Measurements from ENCODE around the gene ST7L.
A peak's percentile ranks its signal among the peaks of the same experiment; 100 is the strongest.

ST7L gene

GRCh38 chr1:112614460-112615065 lies 4.4 kb downstream of the ST7L start:
- DNase-seq: peak; percentile 60

DNA sequence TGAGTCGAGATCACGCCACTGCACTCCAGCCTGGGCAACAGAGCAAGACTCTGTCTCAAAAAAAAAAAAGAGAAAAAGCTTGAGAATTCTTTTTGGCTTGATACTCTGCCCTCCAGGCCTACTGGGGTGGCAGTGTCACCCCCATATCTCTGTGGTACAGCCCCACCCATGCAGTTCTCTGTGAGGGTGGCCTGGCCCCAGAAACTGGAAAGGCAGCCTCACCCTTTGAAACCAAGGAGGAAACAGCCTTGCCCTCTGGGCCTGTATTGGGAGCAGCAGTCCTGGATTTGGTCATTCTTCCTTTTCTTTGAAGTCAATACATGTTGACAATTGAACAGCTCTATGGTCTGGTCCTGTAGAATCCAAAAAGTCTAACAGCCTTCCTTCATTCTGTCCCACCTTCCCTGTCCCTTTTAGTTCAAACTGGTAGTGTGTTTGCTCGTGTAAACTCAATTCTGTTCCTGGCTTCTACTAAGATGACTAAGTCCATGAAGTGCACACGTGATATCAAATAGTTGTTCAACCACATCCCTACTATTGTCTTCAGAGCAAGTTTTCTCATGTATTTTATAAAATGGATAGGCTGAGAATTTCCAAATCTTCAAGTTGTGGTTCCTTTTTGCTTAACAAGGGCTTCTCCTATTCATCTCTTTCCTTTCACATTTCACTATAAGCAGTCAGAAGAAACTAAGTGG lies 13.2 kb downstream of the ST7L start:
- DNase-seq: peak; percentile 5

DNA sequence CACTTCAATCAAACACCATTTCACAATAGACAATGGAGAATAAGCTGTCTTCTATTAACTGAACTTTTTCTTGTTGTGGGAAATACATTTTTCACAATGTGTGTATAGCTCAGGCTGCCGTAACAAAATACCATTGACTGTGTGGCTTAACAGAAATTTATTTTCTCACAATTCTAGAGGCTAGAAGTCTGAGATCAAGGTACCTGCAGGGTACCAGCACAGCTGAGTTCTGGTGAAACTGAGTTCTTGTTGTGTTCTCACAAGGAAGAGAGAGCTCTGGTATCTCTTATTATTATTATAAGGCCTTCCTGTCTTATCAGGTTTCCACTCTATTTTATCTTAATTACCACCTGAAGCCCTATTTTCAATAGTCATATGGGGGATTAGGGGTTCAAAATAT lies 15.4 kb downstream of the ST7L start:
- no peak for DNase-seq

GRCh38 chr1:112603012-112603411 lies 15.9 kb downstream of the ST7L start:
- DNase-seq: no peak

DNA sequence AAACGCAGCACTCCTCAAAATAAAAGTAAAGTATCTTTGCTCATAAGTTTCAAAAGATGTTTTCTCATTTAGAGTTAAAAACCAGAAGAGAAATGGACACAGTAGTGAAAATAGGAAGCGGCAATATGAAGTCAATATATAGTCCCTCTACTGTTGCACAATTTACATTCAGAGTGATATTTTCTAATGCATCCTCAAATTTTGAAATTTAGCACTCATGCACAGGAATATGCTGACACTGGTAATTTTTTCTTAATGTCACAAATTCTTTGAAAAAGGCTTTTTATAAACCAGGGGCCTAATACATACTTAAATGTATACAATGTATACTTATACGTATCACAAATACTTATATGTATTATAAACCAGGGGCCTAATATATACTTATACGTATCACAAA lies 19.5 kb downstream of the ST7L start:
- DNase-seq: no peak

- DNase-seq: no peak
These were observed 24.6 kb downstream of the ST7L start for GRCh38 chr1:112594208-112594876.

GRCh38 chr1:112589766-112590165 lies 29.2 kb downstream of the ST7L start:
- no peak for DNase-seq

- DNase-seq: no peak
These were observed 35.6 kb downstream of the ST7L start for GRCh38 chr1:112583366-112583765.

GRCh38 chr1:112581586-112582192 lies 37.3 kb downstream of the ST7L start:
- no peak for DNase-seq

GRCh38 chr1:112579801-112580510 lies 39.0 kb downstream of the ST7L start:
- DNase-seq: no peak

DNA sequence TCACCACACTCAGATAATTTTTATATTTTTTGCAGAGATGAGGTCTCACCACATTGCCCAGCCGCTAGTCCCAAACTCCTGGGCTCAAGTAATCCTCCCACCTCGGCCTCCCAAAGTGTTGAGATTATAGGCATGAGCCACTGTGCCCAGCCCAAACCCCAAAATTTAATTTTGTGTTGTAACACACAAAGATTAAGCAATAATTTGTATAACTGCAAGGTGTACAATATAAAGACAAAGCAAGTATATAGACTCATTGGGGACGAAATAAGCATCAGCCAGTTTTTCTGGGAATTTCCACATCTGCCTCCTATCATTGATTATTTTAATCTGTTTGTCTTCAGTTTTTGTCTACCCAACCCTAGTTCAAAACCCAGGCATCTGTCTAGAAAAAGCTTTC lies 42.7 kb downstream of the ST7L start:
- DNase-seq: no peak

GRCh38 chr1:112575154-112575804 lies 43.7 kb downstream of the ST7L start:
- peak; percentile 93 for DNase-seq

GRCh38 chr1:112565800-112566199 lies 53.1 kb downstream of the ST7L start:
- no peak for DNase-seq

- no peak for DNase-seq
These were observed 54.9 kb downstream of the ST7L start for GRCh38 chr1:112564081-112564480.

- DNase-seq: no peak
These were observed 55.6 kb downstream of the ST7L start for GRCh38 chr1:112563341-112563740.

DNA sequence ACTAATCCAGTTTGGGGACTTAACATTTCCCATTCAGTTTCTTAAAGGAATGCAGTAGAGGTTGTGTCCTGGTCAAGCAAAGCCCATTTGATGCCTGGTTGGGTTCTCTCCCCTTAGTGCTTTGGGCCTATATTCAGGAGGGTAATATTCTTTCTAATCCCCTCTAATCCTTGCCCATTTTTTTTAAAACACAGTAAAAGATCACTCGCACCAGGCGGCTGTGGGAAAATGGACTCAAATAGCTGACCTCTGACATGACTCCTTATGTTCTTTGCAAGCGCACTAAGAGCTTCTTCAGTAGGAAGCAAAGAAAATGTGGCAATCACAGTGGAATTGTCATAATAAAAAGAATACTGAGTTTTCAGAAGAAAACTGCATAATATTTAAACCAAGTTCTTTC lies 60.3 kb downstream of the ST7L start:
- DNase-seq: no peak

DNA sequence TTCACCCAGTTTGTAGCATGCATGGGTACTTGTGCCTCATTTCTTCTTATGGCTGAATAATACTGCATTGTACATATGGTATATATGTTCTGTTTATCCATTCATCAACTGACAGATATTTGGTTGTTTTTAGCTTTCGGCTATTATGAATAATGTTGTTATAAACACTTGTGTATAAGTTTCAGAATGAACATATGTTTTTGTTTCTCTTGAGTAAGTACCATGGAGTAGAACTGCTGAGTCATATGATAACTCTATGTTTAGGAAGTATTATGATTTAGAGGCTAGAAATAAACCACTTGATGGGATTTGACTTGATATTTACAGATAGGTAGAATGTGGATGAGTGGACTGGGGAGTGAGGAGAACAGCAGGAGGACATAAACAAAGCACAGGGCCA lies 61.6 kb downstream of the ST7L start:
- DNase-seq: no peak

DNA sequence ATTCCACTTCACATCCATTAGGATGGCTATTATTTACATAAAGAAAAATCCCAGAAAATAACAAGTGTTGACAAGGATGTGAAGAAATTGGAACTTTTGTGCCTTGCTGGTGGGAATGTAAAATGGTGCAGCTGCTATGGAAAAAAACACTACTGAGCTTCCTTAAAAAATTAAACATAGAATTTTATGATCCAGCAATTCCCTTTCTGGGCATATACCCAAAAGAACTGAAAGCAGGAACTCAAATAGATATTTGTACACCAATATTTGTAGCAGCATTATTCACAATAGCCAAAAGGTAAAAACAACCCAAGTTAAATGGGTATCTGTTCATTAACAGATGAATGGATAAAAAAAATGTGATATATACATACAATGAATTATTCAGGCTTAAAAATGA lies 64.5 kb downstream of the ST7L start:
- DNase-seq: no peak

- DNase-seq: no peak
These were observed 69.4 kb downstream of the ST7L start for GRCh38 chr1:112549590-112549989.

DNA sequence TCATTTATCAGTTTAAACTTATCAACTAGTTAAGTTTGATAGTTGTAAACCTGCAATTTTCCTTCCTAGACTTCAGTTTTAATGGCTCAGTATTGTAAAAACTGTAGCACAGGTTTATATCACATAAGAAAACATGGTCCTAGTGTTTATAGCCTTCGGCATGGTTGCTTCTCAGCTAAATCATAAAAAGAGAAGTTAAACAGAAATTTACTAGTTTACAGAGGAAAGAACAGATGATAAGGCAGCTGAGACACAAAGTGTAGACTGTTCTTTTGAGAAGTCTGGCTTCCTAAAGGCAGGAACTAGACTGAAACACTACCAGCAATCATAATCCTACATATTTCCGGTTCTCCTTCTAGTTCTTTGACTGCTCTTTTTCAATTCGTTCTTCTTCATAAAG lies 70.4 kb downstream of the ST7L start:
- no peak for DNase-seq

DNA sequence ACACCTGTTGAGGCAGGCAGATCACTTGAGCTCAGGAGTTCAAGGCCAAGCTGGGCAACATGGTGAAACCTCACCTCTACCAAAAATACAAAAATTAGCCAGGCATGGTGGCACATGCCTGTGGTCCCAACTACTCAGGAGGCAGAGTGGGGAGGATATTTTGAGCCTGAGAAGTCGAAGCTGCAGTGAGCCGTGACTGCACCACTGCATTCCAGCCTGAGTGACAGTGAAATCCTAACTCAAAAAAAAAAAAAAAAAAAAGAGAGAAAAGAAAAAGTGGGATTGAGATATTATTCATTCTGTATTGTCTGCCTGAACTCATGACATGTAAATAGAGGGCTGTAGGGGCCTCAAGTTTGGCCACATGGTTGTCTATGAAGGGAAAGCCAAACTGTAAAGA lies 72.9 kb downstream of the ST7L start:
- peak; percentile 52 for DNase-seq

- DNase-seq: peak; percentile 80
These were observed 74.2 kb downstream of the ST7L start for GRCh38 chr1:112544751-112545150.
